ENCODE data around the gene DSCAM. TPM values are rescaled to one million over a fixed set of nuclear protein-coding genes. Genes with fewer than 3 reads are reported as not detected.

DSCAM gene
- total and polyA plus RNA-seq, 2 donors (not counting 3 experiments of a cell fraction or from before 2014, with no cell fraction given), result not detected

- no peaks in the 10 kb centered on the region for H3K4me1 ChIP-seq (ENCODE audit: control insufficient read depth, extremely low read depth, insufficient read depth, low read length)
- H3K4me3 ChIP-seq (replicated peaks in 1 of 3; ENCODE audit: insufficient read depth in 1 of 3, low read depth in 1 of 3, low read length in 3 of 3), result no peak overlapping the region
- FAIRE-seq (no peak), DNase-seq (ENCODE audit: low read depth, low spot score) (no peak)
- H4K20me1 ChIP-seq (replicated peaks; ENCODE audit: control insufficient read depth, extremely low read depth, insufficient read depth, low read length), result no peaks in the 10 kb centered on the region
- intact Hi-C loops (cut with micrococcal nuclease), result no loop called here
- ChIA-PET CTCF (no interaction called here), POLR2A (no interaction called here)
- TF ChIP-seq POLR2AphosphoS5 (IDR thresholded peaks at IDR 0.05; ENCODE audit: insufficient read depth, low read depth, low read length) (no peak), FOS (IDR thresholded peaks at IDR 0.05; ENCODE audit: borderline replicate concordance, insufficient read depth, low read length) (no peak), GATA2 (IDR thresholded peaks at IDR 0.05; ENCODE audit: insufficient read depth, insufficient read length, low read depth, low read length) (no peak)
- no peak overlapping the region for H2AFZ ChIP-seq (ENCODE audit: low read depth, low read length)
- no peaks in the 10 kb centered on the region for H3K79me2 ChIP-seq (ENCODE audit: control insufficient read depth, insufficient read depth, low read length)
- H3K27ac ChIP-seq (ENCODE audit: insufficient read depth, low read depth, low read length), result no peak overlapping the region
- no peaks in the 10 kb centered on the region for H3K9me1 ChIP-seq (replicated peaks; ENCODE audit: control insufficient read depth, extremely low read depth, insufficient read depth, low read length)
- H3K27me3 ChIP-seq (ENCODE audit: control insufficient read depth in 2 of 2, insufficient read depth in 2 of 2, low read length in 2 of 2), result no peaks in the 10 kb centered on the region
- H3K36me3 ChIP-seq (ENCODE audit: control insufficient read depth in 2 of 2, extremely low read depth in 1 of 2, insufficient read depth in 2 of 2, low read length in 2 of 2), result no peaks in the 10 kb centered on the region
- BruUV-seq (replicated peaks), result no TSS peak
- H3K9ac ChIP-seq (replicated peaks; ENCODE audit: extremely low read depth, insufficient read depth, low read length), result no peak overlapping the region
- H3K9me3 ChIP-seq (replicated peaks; ENCODE audit: control insufficient read depth, insufficient read depth, low read length), result peaks cover 4% of the 10 kb centered on the region
- no peak overlapping the region for H3K4me2 ChIP-seq (ENCODE audit: insufficient read depth, low read length)
- dilution Hi-C loops (cut with MboI; ENCODE audit: extremely low pct_ligation_motif_present, low sequenced_read_pairs), result no loop called here
Measured at GRCh38 chr21:40047993-40048730, 798.8 kb downstream of the DSCAM start.

- no peak overlapping the region for H2AFZ ChIP-seq (ENCODE audit: low read depth, low read length)
- no peaks in the 10 kb centered on the region for H4K20me1 ChIP-seq (replicated peaks; ENCODE audit: control insufficient read depth, extremely low read depth, insufficient read depth, low read length)
- no peaks in the 10 kb centered on the region for H3K9me1 ChIP-seq (replicated peaks; ENCODE audit: control insufficient read depth, extremely low read depth, insufficient read depth, low read length)
- peaks cover 4% of the 10 kb centered on the region for H3K9me3 ChIP-seq (replicated peaks; ENCODE audit: control insufficient read depth, insufficient read depth, low read length)
- POLR2A ChIA-PET, result no interaction called here
- no peak overlapping the region for H3K9ac ChIP-seq (replicated peaks; ENCODE audit: extremely low read depth, insufficient read depth, low read length)
- no peaks in the 10 kb centered on the region for H3K4me1 ChIP-seq (ENCODE audit: control insufficient read depth, extremely low read depth, insufficient read depth, low read length)
- H3K27me3 ChIP-seq (ENCODE audit: control insufficient read depth in 2 of 2, insufficient read depth in 2 of 2, low read length in 2 of 2), result no peaks in the 10 kb centered on the region
- dilution Hi-C loops (cut with MboI; ENCODE audit: extremely low pct_ligation_motif_present, low sequenced_read_pairs) (no loop called here), intact Hi-C loops (cut with micrococcal nuclease) (no loop called here)
- no peaks in the 10 kb centered on the region for H3K79me2 ChIP-seq (ENCODE audit: control insufficient read depth, insufficient read depth, low read length)
- no TSS peak for BruUV-seq (replicated peaks)
- FAIRE-seq (no peak), DNase-seq (ENCODE audit: low read depth, low spot score) (no peak)
- H3K4me2 ChIP-seq (ENCODE audit: insufficient read depth, low read length), result no peak overlapping the region
- H3K36me3 ChIP-seq (ENCODE audit: control insufficient read depth in 2 of 2, extremely low read depth in 1 of 2, insufficient read depth in 2 of 2, low read length in 2 of 2), result no peaks in the 10 kb centered on the region
- CTCF ChIA-PET, result no interaction called here
- no peak overlapping the region for H3K4me3 ChIP-seq (replicated peaks in 1 of 3; ENCODE audit: insufficient read depth in 1 of 3, low read depth in 1 of 3, low read length in 3 of 3)
- TF ChIP-seq FOS (IDR thresholded peaks at IDR 0.05; ENCODE audit: borderline replicate concordance, insufficient read depth, low read length) (no peak), CTCF (IDR thresholded peaks at IDR 0.05; ENCODE audit: extremely low read depth in 1 of 2, insufficient read depth in 1 of 2, low read depth in 1 of 2, low read length in 2 of 2) (no peak), MAX (IDR thresholded peaks at IDR 0.05; ENCODE audit: insufficient read depth, insufficient read length) (no peak), GATA2 (IDR thresholded peaks at IDR 0.05; ENCODE audit: insufficient read depth, insufficient read length, low read depth, low read length) (no peak), POLR2AphosphoS5 (IDR thresholded peaks at IDR 0.05; ENCODE audit: insufficient read depth, low read depth, low read length) (no peak), POLR2A (IDR thresholded peaks at IDR 0.05; ENCODE audit: low read depth, low read length) (no peak), MYC (IDR thresholded peaks at IDR 0.05; ENCODE audit: low read depth, low read length) (no peak)
- H3K27ac ChIP-seq (ENCODE audit: insufficient read depth, low read depth, low read length), result no peak overlapping the region
Measured at GRCh38 chr21:40047211-40047610, 799.7 kb downstream of the DSCAM start.
